K562 (cell line): ENCODE results near the gene SUPT20HL2. TPM values are rescaled to one million over a fixed set of nuclear protein-coding genes. Genes with fewer than 3 reads are reported as not detected.

Experiments
- ATAC-seq: fragments of 200-7000 bp; cut with Tn5 transposase; 3 replicates; pipeline ENCODE4 v1.9.1; 2020; ENCODE audit warnings: moderate library complexity
- BruUV-seq: library from RNA; stranded (reverse); fragments of 400-500 nt; replicated peaks from 2 replicates; lab custom pipeline; 2021; lab: Mats Ljungman, UMichigan
- CTCF ChIA-PET: fragments of 300-600 bp; formaldehyde crosslinking; extraction: SDS; loops from one replicate; lab custom pipeline; 2021; ENCODE audit warnings: low intra/inter-chr PET ratio; lab: Yijun Ruan, JAX
- POLR2A ChIA-PET: fragments of 300-600, 350-650 bp; sonication (Branson Sonifier 250); formaldehyde crosslinking; extraction: SDS; loops from one replicate; lab custom pipeline; 2021; ENCODE audit warnings: antibody characterized with exemption, inconsistent platforms; lab: Yijun Ruan, JAX
- DNase-seq, 4 experiments: peaks; one replicate each; pipeline versions ENCODE4 v3.0.0 to v3.0.0-alpha.2; 2011 to 2018; ENCODE audit warnings: low spot score in 3 of 4, mixed read lengths in 3 of 4; ENCODE audit errors: extremely low read depth in 1 of 4
- FAIRE-seq: peaks from 2 replicates; lab custom pipeline; 2011; peaks lifted over from hg19 to GRCh38; lab: Jason Lieb, UNC
- H2AFZ ChIP-seq: 2 replicates; pipeline ENCODE4 v1.6.0; 2011; ENCODE audit warnings: low read depth, low read length, control low read depth, inconsistent platforms
- H3K27ac ChIP-seq: fragments of 200-600 bp; 3 replicates; pipeline ENCODE4 v1.8.0; 2011; ENCODE audit warnings: low read depth, mild to moderate bottlenecking, control low read depth, inconsistent platforms, low read length, moderate library complexity, mixed read lengths; ENCODE audit errors: extremely low read depth
- H3K27me3 ChIP-seq, 2 experiments: fragments of 300-600 bp in 1 of 2; 2 replicates in 1 of 2; 3 replicates in 1 of 2; pipeline versions ENCODE4 v1.6.0 to v1.8.0; 2011; ENCODE audit warnings: inconsistent platforms in 2 of 2, low read length in 2 of 2, mild to moderate bottlenecking in 1 of 2, mixed read lengths in 1 of 2, moderate library complexity in 1 of 2; ENCODE audit not compliant: control insufficient read depth in 2 of 2, insufficient read depth in 2 of 2
- H3K36me3 ChIP-seq: fragments of 300-600 bp; 3 replicates; pipeline ENCODE4 v1.8.0; 2011; ENCODE audit warnings: mild to moderate bottlenecking, low read length, inconsistent platforms; ENCODE audit not compliant: control insufficient read depth, insufficient read depth
- H3K4me1 ChIP-seq, 2 experiments: fragments of 200-600 bp in 1 of 2; replicated peaks in 1 of 2; 2 replicates in 1 of 2; 3 replicates in 1 of 2; pipeline versions ENCODE4 v1.5.1 to v1.8.0; 2011; ENCODE audit warnings: inconsistent platforms in 2 of 2, low read length in 2 of 2, mild to moderate bottlenecking in 1 of 2, mixed read lengths in 1 of 2, moderate library complexity in 1 of 2; ENCODE audit not compliant: control insufficient read depth in 2 of 2, insufficient read depth in 2 of 2
- H3K4me2 ChIP-seq: 2 replicates; pipeline ENCODE4 v1.6.1; 2011; ENCODE audit warnings: low read length, control low read depth, inconsistent platforms, mixed read lengths; ENCODE audit not compliant: insufficient read depth
- H3K4me3 ChIP-seq: fragments of 200-600 bp; sonication (generic), shearing (Covaris generic); 2 replicates; pipeline ENCODE4 v1.5.1; 2016; ENCODE audit warnings: control low read depth, inconsistent platforms
- H3K79me2 ChIP-seq: fragments of 200-600 bp; 3 replicates; pipeline ENCODE4 v1.8.0; 2011; ENCODE audit warnings: low read length, inconsistent platforms; ENCODE audit not compliant: control insufficient read depth, insufficient read depth
- H3K9ac ChIP-seq, 2 experiments: 2 replicates each; pipeline versions ENCODE4 v1.6.0 to v1.6.1; 2011; ENCODE audit warnings: low read depth in 2 of 2, low read length in 2 of 2, control low read depth in 1 of 2, inconsistent platforms in 1 of 2, mild to moderate bottlenecking in 1 of 2, mixed read lengths in 1 of 2; ENCODE audit not compliant: insufficient read depth in 1 of 2
- H3K9me1 ChIP-seq: one replicate; pipeline ENCODE4 v1.6.0; 2011; ENCODE audit warnings: inconsistent platforms, mild to moderate bottlenecking, low read length, moderate library complexity; ENCODE audit not compliant: control insufficient read depth, insufficient read depth
- H3K9me3 ChIP-seq: replicated peaks from 2 replicates; pipeline ENCODE4 v1.5.1; 2011; ENCODE audit warnings: low read depth, low read length, inconsistent platforms; ENCODE audit not compliant: control insufficient read depth, insufficient read depth
- H4K20me1 ChIP-seq: replicated peaks from 2 replicates; pipeline ENCODE4 v1.6.1; 2011; ENCODE audit warnings: low read length, inconsistent platforms, mixed read lengths; ENCODE audit not compliant: control insufficient read depth, insufficient read depth
- CLOCK ChIP-seq: fragments of 250-450 bp; sonication (Bioruptor Pico); IDR thresholded peaks from 2 replicates; pipeline ENCODE4 v1.4.0; 2020; ENCODE audit warnings: mild to moderate bottlenecking, moderate library complexity, borderline replicate concordance
- EGR1 ChIP-seq: fragments of 450-650 bp; conservative IDR thresholded peaks from 2 replicates; pipeline ENCODE4 v1.6.1; 2017; ENCODE audit warnings: mild to moderate bottlenecking
- WGBS: fragments of 100-300 bp; shearing (Covaris generic); methylation state at CpG from one replicate; pipeline ENCODE4 v1.1.6; 2016; ENCODE audit warnings: low coverage, mixed read lengths; ENCODE audit not compliant: insufficient coverage; ENCODE audit errors: missing lambda C conversion rate; 5-methylcytosine and 5-hydroxymethylcytosine counted together
- in situ Hi-C: fragments of 300-500 bp; cut with MboI; formaldehyde crosslinking; loops from 4 replicates; pipeline ENCODE4 v1.15.0; 2018; ENCODE audit warnings: inconsistent platforms, mixed read lengths
- intact Hi-C: fragments of 100-400 bp; cut with micrococcal nuclease; formaldehyde crosslinking; loops from 2 replicates; pipeline ENCODE4 v1.14.2; 2022
- polyA plus RNA-seq, 8 experiments: library from polyadenylated mRNA; depleted of rRNA in 4 of 8; stranded (reverse) in 5 of 8; unstranded in 3 of 8; fragments of >200 nt; fragmentation: Nextera tagmentation in 2 of 8; fragmentation: Illumina TruSeq in 1 of 8; extraction: Ambion mirVana in 2 of 8; extraction: Trizol in 1 of 8; gene quantifications; 2 replicates each; pipeline versions ENCODE4 v1.2.1 to v1.2.3, GENCODE V29; 2011 to 2014; ENCODE audit warnings: inconsistent platforms in 1 of 8, missing spikeins in 1 of 8
- total RNA-seq, 7 experiments: library from RNA; depleted of rRNA in 6 of 7; stranded (reverse); fragments of >200 nt in 6 of 7; fragmentation: Illumina TruSeq in 2 of 7; extraction: Trizol in 2 of 7; gene quantifications; 2 replicates each; pipeline versions ENCODE4 v1.2.1 to v1.2.3, GENCODE V29; 2011 to 2021; ENCODE audit warnings: low replicate concordance in 1 of 7

SUPT20HL2 gene
- total and polyA plus RNA-seq, 9 of the 15 experiments (the other 6 are each of a cell fraction or from before 2014, with no cell fraction given) = 0.04 TPM; not detected in 8

GRCh38 chrX:24266996-24267395, 46.9 kb downstream of the SUPT20HL2 start:
- H2AFZ ChIP-seq = no peak overlapping the region
- in situ Hi-C loops = no loop called here
- FAIRE-seq = no peak
- ChIA-PET POLR2A (interaction anchor here (0.6 to 0.8 kb wide), 2 partner anchors 117 to 358 kb away, joined by 3 to 4 read pairs; partner anchors contain the start of gene ZFX), CTCF (no interaction called here)
- H3K4me2 ChIP-seq = no peak overlapping the region
- peaks cover 8 to 16% of the 10 kb centered on the region in 2 experiments; a peak in 3 of 5 replicates for H3K27me3 ChIP-seq
- no peak overlapping the region for H3K9ac ChIP-seq
- no peak overlapping the region for H3K4me3 ChIP-seq
- no peak for DNase-seq
- no peaks in the 10 kb centered on the region for H4K20me1 ChIP-seq
- H3K79me2 ChIP-seq = no peaks in the 10 kb centered on the region
- no peak overlapping the region for H3K27ac ChIP-seq
- no peaks in the 10 kb centered on the region for H3K9me1 ChIP-seq
- TF ChIP-seq CLOCK (CRISPR knock-in tag) (no peak), EGR1 (peak; percentile 29; the same call in 1 of the 2 replicates)
- no TSS peak for BruUV-seq
- H3K9me3 ChIP-seq = no peaks in the 10 kb centered on the region
- no peaks in the 10 kb centered on the region for H3K4me1 ChIP-seq
- intact Hi-C loops = no loop called here
- no peak for ATAC-seq
- WGBS = 6% methylated on average over 4 of the region's 4 CpGs
- H3K36me3 ChIP-seq = no peaks in the 10 kb centered on the region
